DMS 273 (cell line): ENCODE data around the gene DHRS7B.
"Not testable (repeated sequence)": the region's sequence is repeated elsewhere in the genome, so short reads cannot be mapped to it uniquely, and the experiment has no call there.

Experiments
- DNase-seq: peaks from one replicate; lab custom pipeline; 2025; ENCODE audit not compliant: unreplicated experiment; lab: John Stamatoyannopoulos, UW

DHRS7B gene

GRCh38 chr17:21176773-21177395, 50.1 kb downstream of the DHRS7B start:
- no peak for DNase-seq

- no peak for DNase-seq
Measured at GRCh38 chr17:21177401-21177800, 50.6 kb downstream of the DHRS7B start.

- DNase-seq: no peak
Measured at GRCh38 chr17:21177854-21178600, 51.3 kb downstream of the DHRS7B start.

GRCh38 chr17:21183468-21183867, 56.7 kb downstream of the DHRS7B start:
- DNase-seq: no peak

- DNase-seq: no peak
Measured at GRCh38 chr17:21184570-21184969, 57.8 kb downstream of the DHRS7B start.

- no peak for DNase-seq
Measured at GRCh38 chr17:21185061-21185460, 58.3 kb downstream of the DHRS7B start.

- no peak for DNase-seq
Measured at GRCh38 chr17:21186399-21187187, 59.8 kb downstream of the DHRS7B start.

GRCh38 chr17:21189361-21189760, 62.6 kb downstream of the DHRS7B start:
- DNase-seq: no peak

- peak; percentile 59 for DNase-seq
Measured at GRCh38 chr17:21190078-21190477, 63.3 kb downstream of the DHRS7B start.

GRCh38 chr17:21191698-21192097, 64.9 kb downstream of the DHRS7B start:
- peak; percentile 65 for DNase-seq

- DNase-seq: not testable (repeated sequence)
Measured at GRCh38 chr17:21192414-21192813, 65.7 kb downstream of the DHRS7B start.

GRCh38 chr17:21193031-21193430, 66.3 kb downstream of the DHRS7B start:
- peak; percentile 15 for DNase-seq

- peak; percentile 67 for DNase-seq
Measured at GRCh38 chr17:21194226-21194625, 67.5 kb downstream of the DHRS7B start.

- peak; percentile 93 for DNase-seq
Measured at GRCh38 chr17:21194703-21195102, 67.9 kb downstream of the DHRS7B start.

GRCh38 chr17:21196126-21196525, 69.4 kb downstream of the DHRS7B start:
- DNase-seq: no peak

GRCh38 chr17:21198411-21198810, 71.6 kb downstream of the DHRS7B start:
- no peak for DNase-seq

- DNase-seq: no peak
Measured at GRCh38 chr17:21199311-21199710, 72.5 kb downstream of the DHRS7B start.

GRCh38 chr17:21199856-21200255, 73.1 kb downstream of the DHRS7B start:
- no peak for DNase-seq

GRCh38 chr17:21200590-21201297, 74.0 kb downstream of the DHRS7B start:
- DNase-seq: no peak

- no peak for DNase-seq
Measured at GRCh38 chr17:21201298-21201595, 74.5 kb downstream of the DHRS7B start.

- no peak for DNase-seq
Measured at GRCh38 chr17:21201874-21202273, 75.1 kb downstream of the DHRS7B start.
